K562 (cell line): ENCODE measurements around the gene TAF11. TPM values are rescaled to one million over a fixed set of nuclear protein-coding genes. Genes with fewer than 3 reads are reported as not detected.
A peak's percentile ranks its signal among the peaks of the same experiment; 100 is the strongest.

Experiments
- BMI1 ChIP-seq: fragments of 150-350 bp; IDR thresholded peaks from 2 replicates; pipeline ENCODE4 v1.6.1; 2014; ENCODE audit warnings: low read length
- ELF2 ChIP-seq: fragments of 250-450 bp; sonication (Bioruptor Pico); IDR thresholded peaks from 2 replicates; pipeline ENCODE4 v1.5.0; 2021; ENCODE audit warnings: mild to moderate bottlenecking
- MTA3 ChIP-seq: fragments of 450-650 bp; formaldehyde crosslinking; IDR thresholded peaks from 2 replicates; pipeline ENCODE4 v1.6.1; 2017; ENCODE audit warnings: mild to moderate bottlenecking, borderline replicate concordance
- PTBP1 ChIP-seq: fragments of 200-400 bp; formaldehyde crosslinking; IDR thresholded peaks from 2 replicates; pipeline ENCODE4 v1.6.1; 2017; ENCODE audit warnings: low read depth, low read length
- TEAD2 ChIP-seq: fragments of 450-650 bp; IDR thresholded peaks from 2 replicates; pipeline ENCODE4 v1.6.1; 2016; ENCODE audit warnings: missing genetic modification characterization, control low read depth, missing compliant biosample characterization
- ZNF274 ChIP-seq: IDR thresholded peaks from 2 replicates; pipeline ENCODE4 v1.6.1; 2011; ENCODE audit warnings: low read depth, mild to moderate bottlenecking, low read length, moderate library complexity, borderline replicate concordance
- ZNF780A ChIP-seq: fragments of 250-450 bp; sonication (Bioruptor Pico); IDR thresholded peaks from 2 replicates; pipeline ENCODE4 v1.5.0; 2021; ENCODE audit warnings: mild to moderate bottlenecking
- polyA plus RNA-seq, 8 experiments: library from polyadenylated mRNA; depleted of rRNA in 4 of 8; stranded (reverse) in 5 of 8; unstranded in 3 of 8; fragments of >200 nt; fragmentation: Nextera tagmentation in 2 of 8; fragmentation: Illumina TruSeq in 1 of 8; extraction: Ambion mirVana in 2 of 8; extraction: Trizol in 1 of 8; gene quantifications; 2 replicates each; pipeline versions ENCODE4 v1.2.1 to v1.2.3, GENCODE V29; 2011 to 2014; ENCODE audit warnings: inconsistent platforms in 1 of 8, missing spikeins in 1 of 8
- total RNA-seq, 7 experiments: library from RNA; depleted of rRNA in 6 of 7; stranded (reverse); fragments of >200 nt in 6 of 7; fragmentation: Illumina TruSeq in 2 of 7; extraction: Trizol in 2 of 7; gene quantifications; 2 replicates each; pipeline versions ENCODE4 v1.2.1 to v1.2.3, GENCODE V29; 2011 to 2021; ENCODE audit warnings: low replicate concordance in 1 of 7
- TF ChIP-seq, protein P1 (sequence below): fragments of 250-450 bp; sonication (Bioruptor Pico); IDR thresholded peaks from 2 replicates; pipeline ENCODE4 v1.5.0; 2022; ENCODE audit warnings: mild to moderate bottlenecking
- TF ChIP-seq, protein P2 (sequence below): fragments of 450-650 bp; IDR thresholded peaks from 2 replicates; pipeline ENCODE4 v1.6.1; 2016; ENCODE audit warnings: mild to moderate bottlenecking
- TF ChIP-seq, protein P3 (sequence below): fragments of 450-650 bp; IDR thresholded peaks from 2 replicates; pipeline ENCODE4 v1.6.1; 2017; ENCODE audit warnings: antibody characterized with exemption, mild to moderate bottlenecking
- TF ChIP-seq, protein P4 (sequence below): fragments of 450-650 bp; conservative IDR thresholded peaks from 2 replicates; pipeline ENCODE4 v1.6.1; 2016; ENCODE audit warnings: missing genetic modification characterization, low read depth, mild to moderate bottlenecking, control low read depth, missing compliant biosample characterization
- TF ChIP-seq, protein P5 (sequence below), 3 experiments: fragments of 200-800 bp in 1 of 3; fragments of 250-450 bp in 1 of 3; fragments of 450-650 bp in 1 of 3; sonication (Bioruptor Pico) in 1 of 3; sonication (Bioruptor generic) in 1 of 3; formaldehyde crosslinking in 1 of 3; IDR thresholded peaks; 2 replicates each; pipeline versions ENCODE4 v1.6.1 to v1.8.0; 2016 to 2022; ENCODE audit warnings: mild to moderate bottlenecking in 2 of 3, missing genetic modification characterization in 2 of 3, missing compliant biosample characterization in 1 of 3, moderate library complexity in 1 of 3

The TAF11 gene
- total and polyA plus RNA-seq, 9 of the 15 experiments (the other 6 are each of a cell fraction or from before 2014, with no cell fraction given), result 40.9 to 91.9 (median 71.9) TPM

DNA sequence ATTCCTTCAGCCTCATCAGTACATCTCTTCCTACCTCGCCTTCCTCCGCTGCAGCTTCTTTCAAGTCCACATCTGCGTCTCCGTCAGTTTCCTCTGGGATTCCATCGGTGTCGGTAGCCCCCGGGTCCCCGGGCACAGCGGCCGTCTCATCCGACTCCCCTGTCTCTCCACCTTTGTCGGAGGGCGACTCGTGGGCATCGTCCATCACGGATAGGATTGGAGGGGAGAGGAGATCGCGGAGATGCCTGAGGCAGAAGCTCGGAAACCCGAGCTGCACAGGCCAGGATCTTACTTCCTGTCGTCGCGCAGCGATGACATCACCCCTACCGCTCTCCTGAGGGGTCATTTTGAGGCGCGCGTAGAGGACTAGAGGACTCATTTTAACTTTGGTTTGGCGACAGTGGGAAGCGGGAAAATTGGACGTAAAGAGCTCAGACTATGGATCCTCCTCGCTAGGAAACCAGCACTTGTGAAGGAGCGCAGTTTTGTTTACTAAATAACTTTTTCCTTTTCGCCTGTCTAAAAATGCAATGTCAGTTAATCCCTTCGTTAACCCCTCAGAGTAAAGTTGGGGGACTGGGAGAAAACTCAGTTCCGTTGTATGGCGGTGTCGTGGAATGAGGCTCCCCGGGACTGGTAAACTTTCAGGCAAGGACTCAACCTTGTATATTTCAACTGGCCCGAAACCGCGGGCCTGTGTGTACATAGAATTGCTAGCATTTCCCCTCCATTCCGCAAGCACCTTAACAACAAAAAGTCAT lies at the start of gene TAF11 (continued):
- TF ChIP-seq, protein P1, sequence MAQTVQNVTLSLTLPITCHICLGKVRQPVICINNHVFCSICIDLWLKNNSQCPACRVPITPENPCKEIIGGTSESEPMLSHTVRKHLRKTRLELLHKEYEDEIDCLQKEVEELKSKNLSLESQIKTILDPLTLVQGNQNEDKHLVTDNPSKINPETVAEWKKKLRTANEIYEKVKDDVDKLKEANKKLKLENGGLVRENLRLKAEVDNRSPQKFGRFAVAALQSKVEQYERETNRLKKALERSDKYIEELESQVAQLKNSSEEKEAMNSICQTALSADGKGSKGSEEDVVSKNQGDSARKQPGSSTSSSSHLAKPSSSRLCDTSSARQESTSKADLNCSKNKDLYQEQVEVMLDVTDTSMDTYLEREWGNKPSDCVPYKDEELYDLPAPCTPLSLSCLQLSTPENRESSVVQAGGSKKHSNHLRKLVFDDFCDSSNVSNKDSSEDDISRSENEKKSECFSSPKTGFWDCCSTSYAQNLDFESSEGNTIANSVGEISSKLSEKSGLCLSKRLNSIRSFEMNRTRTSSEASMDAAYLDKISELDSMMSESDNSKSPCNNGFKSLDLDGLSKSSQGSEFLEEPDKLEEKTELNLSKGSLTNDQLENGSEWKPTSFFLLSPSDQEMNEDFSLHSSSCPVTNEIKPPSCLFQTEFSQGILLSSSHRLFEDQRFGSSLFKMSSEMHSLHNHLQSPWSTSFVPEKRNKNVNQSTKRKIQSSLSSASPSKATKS (CRISPR knock-in tag), result no peak
- TF ChIP-seq MTA3 (peak; percentile 97), TEAD2 (no peak), PTBP1 (no peak), ELF2 (peak; percentile 98), ZNF274 (no peak), ZNF780A (no peak), BMI1 (peak; percentile 7; the same call in 1 of the 2 replicates)
- TF ChIP-seq, protein P2, sequence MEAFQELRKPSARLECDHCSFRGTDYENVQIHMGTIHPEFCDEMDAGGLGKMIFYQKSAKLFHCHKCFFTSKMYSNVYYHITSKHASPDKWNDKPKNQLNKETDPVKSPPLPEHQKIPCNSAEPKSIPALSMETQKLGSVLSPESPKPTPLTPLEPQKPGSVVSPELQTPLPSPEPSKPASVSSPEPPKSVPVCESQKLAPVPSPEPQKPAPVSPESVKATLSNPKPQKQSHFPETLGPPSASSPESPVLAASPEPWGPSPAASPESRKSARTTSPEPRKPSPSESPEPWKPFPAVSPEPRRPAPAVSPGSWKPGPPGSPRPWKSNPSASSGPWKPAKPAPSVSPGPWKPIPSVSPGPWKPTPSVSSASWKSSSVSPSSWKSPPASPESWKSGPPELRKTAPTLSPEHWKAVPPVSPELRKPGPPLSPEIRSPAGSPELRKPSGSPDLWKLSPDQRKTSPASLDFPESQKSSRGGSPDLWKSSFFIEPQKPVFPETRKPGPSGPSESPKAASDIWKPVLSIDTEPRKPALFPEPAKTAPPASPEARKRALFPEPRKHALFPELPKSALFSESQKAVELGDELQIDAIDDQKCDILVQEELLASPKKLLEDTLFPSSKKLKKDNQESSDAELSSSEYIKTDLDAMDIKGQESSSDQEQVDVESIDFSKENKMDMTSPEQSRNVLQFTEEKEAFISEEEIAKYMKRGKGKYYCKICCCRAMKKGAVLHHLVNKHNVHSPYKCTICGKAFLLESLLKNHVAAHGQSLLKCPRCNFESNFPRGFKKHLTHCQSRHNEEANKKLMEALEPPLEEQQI, result peak; percentile 55; the same call in 1 of the 2 replicates
- TF ChIP-seq, protein P3, sequence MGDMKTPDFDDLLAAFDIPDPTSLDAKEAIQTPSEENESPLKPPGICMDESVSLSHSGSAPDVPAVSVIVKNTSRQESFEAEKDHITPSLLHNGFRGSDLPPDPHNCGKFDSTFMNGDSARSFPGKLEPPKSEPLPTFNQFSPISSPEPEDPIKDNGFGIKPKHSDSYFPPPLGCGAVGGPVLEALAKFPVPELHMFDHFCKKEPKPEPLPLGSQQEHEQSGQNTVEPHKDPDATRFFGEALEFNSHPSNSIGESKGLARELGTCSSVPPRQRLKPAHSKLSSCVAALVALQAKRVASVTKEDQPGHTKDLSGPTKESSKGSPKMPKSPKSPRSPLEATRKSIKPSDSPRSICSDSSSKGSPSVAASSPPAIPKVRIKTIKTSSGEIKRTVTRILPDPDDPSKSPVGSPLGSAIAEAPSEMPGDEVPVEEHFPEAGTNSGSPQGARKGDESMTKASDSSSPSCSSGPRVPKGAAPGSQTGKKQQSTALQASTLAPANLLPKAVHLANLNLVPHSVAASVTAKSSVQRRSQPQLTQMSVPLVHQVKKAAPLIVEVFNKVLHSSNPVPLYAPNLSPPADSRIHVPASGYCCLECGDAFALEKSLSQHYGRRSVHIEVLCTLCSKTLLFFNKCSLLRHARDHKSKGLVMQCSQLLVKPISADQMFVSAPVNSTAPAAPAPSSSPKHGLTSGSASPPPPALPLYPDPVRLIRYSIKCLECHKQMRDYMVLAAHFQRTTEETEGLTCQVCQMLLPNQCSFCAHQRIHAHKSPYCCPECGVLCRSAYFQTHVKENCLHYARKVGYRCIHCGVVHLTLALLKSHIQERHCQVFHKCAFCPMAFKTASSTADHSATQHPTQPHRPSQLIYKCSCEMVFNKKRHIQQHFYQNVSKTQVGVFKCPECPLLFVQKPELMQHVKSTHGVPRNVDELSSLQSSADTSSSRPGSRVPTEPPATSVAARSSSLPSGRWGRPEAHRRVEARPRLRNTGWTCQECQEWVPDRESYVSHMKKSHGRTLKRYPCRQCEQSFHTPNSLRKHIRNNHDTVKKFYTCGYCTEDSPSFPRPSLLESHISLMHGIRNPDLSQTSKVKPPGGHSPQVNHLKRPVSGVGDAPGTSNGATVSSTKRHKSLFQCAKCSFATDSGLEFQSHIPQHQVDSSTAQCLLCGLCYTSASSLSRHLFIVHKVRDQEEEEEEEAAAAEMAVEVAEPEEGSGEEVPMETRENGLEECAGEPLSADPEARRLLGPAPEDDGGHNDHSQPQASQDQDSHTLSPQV, result no peak
- TF ChIP-seq, protein P4, sequence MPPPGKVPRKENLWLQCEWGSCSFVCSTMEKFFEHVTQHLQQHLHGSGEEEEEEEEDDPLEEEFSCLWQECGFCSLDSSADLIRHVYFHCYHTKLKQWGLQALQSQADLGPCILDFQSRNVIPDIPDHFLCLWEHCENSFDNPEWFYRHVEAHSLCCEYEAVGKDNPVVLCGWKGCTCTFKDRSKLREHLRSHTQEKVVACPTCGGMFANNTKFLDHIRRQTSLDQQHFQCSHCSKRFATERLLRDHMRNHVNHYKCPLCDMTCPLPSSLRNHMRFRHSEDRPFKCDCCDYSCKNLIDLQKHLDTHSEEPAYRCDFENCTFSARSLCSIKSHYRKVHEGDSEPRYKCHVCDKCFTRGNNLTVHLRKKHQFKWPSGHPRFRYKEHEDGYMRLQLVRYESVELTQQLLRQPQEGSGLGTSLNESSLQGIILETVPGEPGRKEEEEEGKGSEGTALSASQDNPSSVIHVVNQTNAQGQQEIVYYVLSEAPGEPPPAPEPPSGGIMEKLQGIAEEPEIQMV (tag), result no peak
- TF ChIP-seq, protein P5, sequence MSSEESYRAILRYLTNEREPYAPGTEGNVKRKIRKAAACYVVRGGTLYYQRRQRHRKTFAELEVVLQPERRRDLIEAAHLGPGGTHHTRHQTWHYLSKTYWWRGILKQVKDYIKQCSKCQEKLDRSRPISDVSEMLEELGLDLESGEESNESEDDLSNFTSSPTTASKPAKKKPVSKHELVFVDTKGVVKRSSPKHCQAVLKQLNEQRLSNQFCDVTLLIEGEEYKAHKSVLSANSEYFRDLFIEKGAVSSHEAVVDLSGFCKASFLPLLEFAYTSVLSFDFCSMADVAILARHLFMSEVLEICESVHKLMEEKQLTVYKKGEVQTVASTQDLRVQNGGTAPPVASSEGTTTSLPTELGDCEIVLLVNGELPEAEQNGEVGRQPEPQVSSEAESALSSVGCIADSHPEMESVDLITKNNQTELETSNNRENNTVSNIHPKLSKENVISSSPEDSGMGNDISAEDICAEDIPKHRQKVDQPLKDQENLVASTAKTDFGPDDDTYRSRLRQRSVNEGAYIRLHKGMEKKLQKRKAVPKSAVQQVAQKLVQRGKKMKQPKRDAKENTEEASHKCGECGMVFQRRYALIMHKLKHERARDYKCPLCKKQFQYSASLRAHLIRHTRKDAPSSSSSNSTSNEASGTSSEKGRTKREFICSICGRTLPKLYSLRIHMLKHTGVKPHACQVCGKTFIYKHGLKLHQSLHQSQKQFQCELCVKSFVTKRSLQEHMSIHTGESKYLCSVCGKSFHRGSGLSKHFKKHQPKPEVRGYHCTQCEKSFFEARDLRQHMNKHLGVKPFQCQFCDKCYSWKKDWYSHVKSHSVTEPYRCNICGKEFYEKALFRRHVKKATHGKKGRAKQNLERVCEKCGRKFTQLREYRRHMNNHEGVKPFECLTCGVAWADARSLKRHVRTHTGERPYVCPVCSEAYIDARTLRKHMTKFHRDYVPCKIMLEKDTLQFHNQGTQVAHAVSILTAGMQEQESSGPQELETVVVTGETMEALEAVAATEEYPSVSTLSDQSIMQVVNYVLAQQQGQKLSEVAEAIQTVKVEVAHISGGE (CRISPR knock-in tag; IDR thresholded peaks at IDR 0.05), result peak in 2 of 3 experiments; percentile 35 to 77; a peak in 3 of 6 replicates
